Measurements from ENCODE around the gene MALL.
"Not testable (repeated sequence)": the region's sequence is repeated elsewhere in the genome, so short reads cannot be mapped to it uniquely, and the experiment has no call there.

The MALL gene

DNA sequence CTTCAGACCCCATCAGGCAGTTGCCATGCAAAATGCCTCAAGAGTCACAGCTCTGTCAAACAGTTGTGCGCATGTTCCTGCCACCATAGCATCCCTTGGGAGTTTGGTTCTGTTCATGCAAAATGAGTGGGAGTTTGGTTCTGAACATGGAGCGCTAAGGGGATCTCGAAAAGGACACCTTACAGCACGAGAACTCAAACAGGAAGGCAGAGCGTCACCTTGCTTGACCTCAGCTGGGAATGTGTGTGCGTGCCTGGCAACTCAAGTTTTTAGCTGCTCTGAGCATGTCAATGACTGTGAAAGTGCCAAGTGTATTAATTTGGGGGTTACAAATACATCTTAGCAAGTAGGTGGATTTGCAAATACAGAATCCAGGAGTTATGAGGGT lies 16.6 kb downstream of the MALL start:
- peaks cover 14% of the 10 kb centered on the region for H3K27me3 Mint-ChIP-seq
- no peaks in the 10 kb centered on the region for H3K36me3 Mint-ChIP-seq
- no peak for DNase-seq (ENCODE audit: low spot score in 2 of 2)
- ATAC-seq (ENCODE audit: low read depth): no peak
- no peaks in the 10 kb centered on the region for H3K4me1 Mint-ChIP-seq
- H3K27ac Mint-ChIP-seq: no peak overlapping the region
- peaks cover 5% of the 10 kb centered on the region for H3K9me3 Mint-ChIP-seq
- no peak overlapping the region for H3K4me3 Mint-ChIP-seq

DNA sequence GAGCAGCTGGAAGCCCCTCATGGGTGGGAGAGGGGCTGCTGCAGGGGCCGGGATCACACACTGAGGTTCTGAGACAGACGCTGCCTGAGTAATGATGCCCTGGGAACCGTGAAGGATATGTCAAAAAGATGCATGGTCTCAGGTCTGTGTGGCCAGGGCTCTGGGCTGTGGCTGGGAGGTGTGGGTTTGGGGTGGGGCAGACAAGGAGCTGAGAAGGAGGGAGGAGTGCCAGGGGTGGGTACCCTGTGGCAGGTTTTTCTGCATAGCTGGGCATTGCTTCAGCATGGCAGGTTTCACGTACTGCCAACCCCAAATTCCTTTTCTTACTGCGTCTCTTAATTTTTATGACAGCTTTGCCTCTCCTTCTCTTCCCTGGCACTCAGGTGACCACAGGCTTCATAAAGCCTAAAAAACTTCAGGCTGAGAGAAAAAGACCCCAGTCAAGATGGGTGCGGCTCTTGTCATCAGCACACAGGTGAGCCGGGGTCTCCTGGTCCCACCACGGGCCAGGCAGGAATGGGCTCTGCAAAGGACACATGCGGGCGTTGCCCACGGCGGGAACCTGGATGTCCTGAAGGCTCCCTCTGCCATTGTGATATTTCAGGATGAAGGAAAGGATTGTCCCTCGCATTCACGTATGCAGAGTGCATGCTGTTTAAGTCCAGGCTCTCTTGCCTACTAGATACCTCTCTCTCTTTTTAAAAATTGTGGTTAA lies 18.0 kb downstream of the MALL start:
- no peak for ATAC-seq (ENCODE audit: low read depth)

DNA sequence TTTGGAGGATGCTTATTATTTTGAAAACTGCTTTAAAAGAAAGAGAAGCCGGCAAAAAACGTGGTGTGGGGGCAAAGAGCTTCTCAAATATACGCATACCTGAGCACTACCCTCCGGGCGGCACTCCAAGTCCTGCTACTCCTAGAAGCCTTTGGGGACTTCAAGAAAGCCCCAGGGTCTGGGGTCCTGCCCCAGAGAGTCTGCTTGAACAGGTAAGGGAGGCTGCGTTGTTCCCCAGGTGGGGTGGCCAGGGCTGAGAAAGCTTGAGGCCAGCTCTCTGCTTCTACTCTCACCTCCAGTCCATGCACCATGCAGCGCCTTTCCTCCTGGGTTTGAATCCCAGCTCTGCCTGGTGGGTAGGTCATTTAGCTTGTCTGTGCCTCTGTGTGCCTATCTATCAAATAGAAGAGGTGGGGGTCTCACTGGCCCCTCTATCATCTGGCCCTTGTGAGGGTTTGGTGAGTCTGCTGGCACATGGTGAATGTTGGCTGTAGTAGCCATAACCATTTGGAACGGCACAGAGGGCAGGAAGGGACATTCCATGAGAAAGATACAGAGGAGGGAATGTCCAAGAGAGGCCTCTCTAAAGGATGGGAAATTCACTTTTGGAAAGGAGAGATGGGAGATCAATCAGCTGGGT lies 19.5 kb downstream of the MALL start:
- peaks cover 5% of the 10 kb centered on the region for H3K9me3 Mint-ChIP-seq
- H3K27ac Mint-ChIP-seq: no peak overlapping the region
- H3K27me3 Mint-ChIP-seq: peaks cover 1% of the 10 kb centered on the region
- no peaks in the 10 kb centered on the region for H3K4me1 Mint-ChIP-seq
- DNase-seq (ENCODE audit: low spot score in 2 of 2): no peak
- no peak for ATAC-seq (ENCODE audit: low read depth)
- H3K4me3 Mint-ChIP-seq: no peak overlapping the region
- no peaks in the 10 kb centered on the region for H3K36me3 Mint-ChIP-seq

More for the DNA sequence above, 18.0 kb downstream of the MALL start:
- Mint-ChIP-seq H3K4me3 (no peak overlapping the region), H3K27me3 (peaks cover 9% of the 10 kb centered on the region), H3K36me3 (no peaks in the 10 kb centered on the region), H3K9me3 (peaks cover 5% of the 10 kb centered on the region), H3K27ac (no peak overlapping the region), H3K4me1 (no peaks in the 10 kb centered on the region)
- no peak for DNase-seq (ENCODE audit: low spot score in 2 of 2)

DNA sequence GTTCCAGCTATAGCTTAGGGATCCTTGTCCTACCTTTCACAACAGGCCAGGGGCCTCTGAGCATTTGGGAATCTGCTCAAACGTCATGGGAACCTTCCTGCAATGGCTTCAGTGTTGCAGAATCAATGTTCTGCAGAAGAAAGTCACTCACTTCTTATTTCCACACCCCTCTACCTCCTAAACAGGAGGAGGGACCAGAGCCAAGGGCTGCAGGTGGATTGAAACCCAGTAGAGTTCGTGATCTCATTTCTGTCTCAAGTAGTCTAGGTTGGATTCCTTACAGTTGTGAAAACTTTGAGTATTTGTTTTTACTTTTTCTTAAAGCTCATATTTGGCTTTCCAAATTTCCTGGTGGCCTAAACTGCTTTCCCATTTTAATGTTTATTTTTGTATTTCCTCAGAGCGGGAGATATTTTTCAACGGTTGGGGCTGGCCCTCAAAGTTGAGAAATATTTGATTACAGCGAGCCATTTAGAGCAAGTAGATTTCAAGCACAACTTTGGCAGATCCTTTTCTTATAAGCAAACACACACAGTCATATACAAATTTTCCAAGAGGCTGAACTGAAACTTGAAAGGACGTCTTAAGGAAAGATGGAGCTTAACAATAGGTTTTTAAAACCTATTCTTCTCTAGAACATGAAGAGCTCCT lies 20.6 kb downstream of the MALL start:
- not testable (repeated sequence) for ATAC-seq (ENCODE audit: low read depth); H3K4me3 Mint-ChIP-seq; DNase-seq (ENCODE audit: low spot score in 2 of 2); H3K36me3 Mint-ChIP-seq; H3K9me3 Mint-ChIP-seq; H3K4me1 Mint-ChIP-seq; H3K27ac Mint-ChIP-seq; H3K27me3 Mint-ChIP-seq

- DNase-seq (ENCODE audit: low spot score in 2 of 2); H3K9me3 Mint-ChIP-seq; H3K27ac Mint-ChIP-seq; H3K4me3 Mint-ChIP-seq; H3K4me1 Mint-ChIP-seq; H3K27me3 Mint-ChIP-seq; ATAC-seq (ENCODE audit: low read depth); H3K36me3 Mint-ChIP-seq: not testable (repeated sequence)
Measured at GRCh38 chr2:110093924-110094323, 21.7 kb downstream of the MALL start.

GRCh38 chr2:110090164-110090563 lies 25.5 kb downstream of the MALL start:
- not testable (repeated sequence) for H3K9me3 Mint-ChIP-seq; H3K27ac Mint-ChIP-seq; ATAC-seq (ENCODE audit: low read depth); H3K27me3 Mint-ChIP-seq; DNase-seq (ENCODE audit: low spot score in 2 of 2); H3K4me3 Mint-ChIP-seq; H3K4me1 Mint-ChIP-seq; H3K36me3 Mint-ChIP-seq

- H3K4me1 Mint-ChIP-seq; DNase-seq (ENCODE audit: low spot score in 2 of 2); H3K9me3 Mint-ChIP-seq: not testable (repeated sequence)
Measured at GRCh38 chr2:110083757-110084156, 31.9 kb downstream of the MALL start.

GRCh38 chr2:110083162-110083561 lies 32.5 kb downstream of the MALL start:
- not testable (repeated sequence) for H3K27me3 Mint-ChIP-seq; DNase-seq (ENCODE audit: low spot score in 2 of 2); H3K27ac Mint-ChIP-seq; H3K4me3 Mint-ChIP-seq; H3K4me1 Mint-ChIP-seq; H3K9me3 Mint-ChIP-seq; ATAC-seq (ENCODE audit: low read depth); H3K36me3 Mint-ChIP-seq

More at GRCh38 chr2:110083757-110084156, 31.9 kb downstream of the MALL start:
- H3K36me3 Mint-ChIP-seq; ATAC-seq (ENCODE audit: low read depth); H3K27ac Mint-ChIP-seq; H3K4me3 Mint-ChIP-seq; H3K27me3 Mint-ChIP-seq: not testable (repeated sequence)

DNA sequence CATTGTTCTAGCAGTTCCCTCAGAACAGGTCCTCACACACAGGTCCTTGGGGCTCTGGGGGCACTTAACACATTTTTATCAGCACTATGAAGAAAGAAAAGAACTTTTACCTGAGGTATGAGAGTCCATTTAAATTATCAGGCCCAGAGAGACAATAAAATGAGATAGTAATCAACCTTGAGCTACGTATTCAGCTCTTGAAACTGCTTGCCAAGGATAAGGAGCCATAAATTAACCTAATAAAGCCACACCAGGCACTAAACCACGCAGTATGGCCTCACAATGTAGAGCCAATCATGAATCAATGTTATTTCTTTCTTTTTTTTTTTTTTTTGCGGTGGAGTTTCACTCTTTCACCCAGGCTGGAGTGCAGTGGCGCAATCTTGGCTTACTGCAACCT lies 37.5 kb downstream of the MALL start:
- ATAC-seq (ENCODE audit: low read depth); H3K9me3 Mint-ChIP-seq; H3K36me3 Mint-ChIP-seq; H3K4me3 Mint-ChIP-seq; DNase-seq (ENCODE audit: low spot score in 2 of 2); H3K27me3 Mint-ChIP-seq; H3K4me1 Mint-ChIP-seq; H3K27ac Mint-ChIP-seq: not testable (repeated sequence)

DNA sequence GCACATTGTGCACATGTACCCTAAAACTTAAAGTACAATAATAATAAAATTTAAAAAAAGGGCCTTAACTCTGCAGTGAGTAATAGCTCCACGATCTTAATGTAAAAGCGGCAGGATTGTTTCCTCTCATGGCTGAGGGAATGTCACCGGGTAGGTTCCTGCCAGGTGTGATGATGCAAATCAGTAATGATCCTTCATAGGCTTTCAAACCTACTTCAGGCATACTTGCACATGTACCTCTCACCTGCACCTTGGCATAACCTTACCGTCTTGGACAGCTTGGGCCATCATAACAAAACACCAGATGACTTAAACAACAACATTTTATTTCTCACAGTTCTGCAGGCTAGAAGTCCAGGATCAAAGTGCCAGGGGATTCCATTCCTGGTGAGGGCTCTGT lies 39.7 kb downstream of the MALL start:
- not testable (repeated sequence) for H3K36me3 Mint-ChIP-seq; H3K4me1 Mint-ChIP-seq; ATAC-seq (ENCODE audit: low read depth); H3K27ac Mint-ChIP-seq; H3K27me3 Mint-ChIP-seq; H3K4me3 Mint-ChIP-seq; DNase-seq (ENCODE audit: low spot score in 2 of 2); H3K9me3 Mint-ChIP-seq

DNA sequence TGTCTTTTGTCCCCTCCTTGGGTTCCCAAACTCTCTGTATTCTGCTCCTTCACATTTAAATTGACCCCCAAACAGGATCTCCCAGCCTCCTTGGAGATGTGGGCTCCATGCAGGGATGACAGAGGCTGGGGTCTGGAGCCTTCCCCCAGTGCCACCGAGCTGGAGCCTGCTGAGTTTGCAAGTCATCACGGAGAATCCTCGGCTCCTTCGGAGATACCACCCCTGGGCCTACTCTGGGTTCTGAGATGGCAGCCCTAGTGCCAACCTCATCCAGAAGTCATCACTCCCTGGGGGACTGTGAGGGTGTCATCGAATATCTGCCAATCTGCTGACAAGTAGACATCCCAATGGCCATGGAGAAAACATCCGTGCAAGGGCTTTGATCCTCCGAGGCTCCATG lies 45.8 kb downstream of the MALL start:
- H3K27ac Mint-ChIP-seq; H3K27me3 Mint-ChIP-seq; H3K9me3 Mint-ChIP-seq; ATAC-seq (ENCODE audit: low read depth); DNase-seq (ENCODE audit: low spot score in 2 of 2); H3K4me1 Mint-ChIP-seq; H3K4me3 Mint-ChIP-seq; H3K36me3 Mint-ChIP-seq: not testable (repeated sequence)

- H3K4me1 Mint-ChIP-seq; H3K36me3 Mint-ChIP-seq; H3K27ac Mint-ChIP-seq; H3K27me3 Mint-ChIP-seq; DNase-seq (ENCODE audit: low spot score in 2 of 2); ATAC-seq (ENCODE audit: low read depth); H3K4me3 Mint-ChIP-seq; H3K9me3 Mint-ChIP-seq: not testable (repeated sequence)
Measured at GRCh38 chr2:110068153-110068552, 47.5 kb downstream of the MALL start.

- H3K27me3 Mint-ChIP-seq; H3K9me3 Mint-ChIP-seq; H3K36me3 Mint-ChIP-seq; ATAC-seq (ENCODE audit: low read depth); H3K27ac Mint-ChIP-seq; H3K4me3 Mint-ChIP-seq; DNase-seq (ENCODE audit: low spot score in 2 of 2); H3K4me1 Mint-ChIP-seq: not testable (repeated sequence)
Measured at GRCh38 chr2:110062332-110062731, 53.3 kb downstream of the MALL start.

DNA sequence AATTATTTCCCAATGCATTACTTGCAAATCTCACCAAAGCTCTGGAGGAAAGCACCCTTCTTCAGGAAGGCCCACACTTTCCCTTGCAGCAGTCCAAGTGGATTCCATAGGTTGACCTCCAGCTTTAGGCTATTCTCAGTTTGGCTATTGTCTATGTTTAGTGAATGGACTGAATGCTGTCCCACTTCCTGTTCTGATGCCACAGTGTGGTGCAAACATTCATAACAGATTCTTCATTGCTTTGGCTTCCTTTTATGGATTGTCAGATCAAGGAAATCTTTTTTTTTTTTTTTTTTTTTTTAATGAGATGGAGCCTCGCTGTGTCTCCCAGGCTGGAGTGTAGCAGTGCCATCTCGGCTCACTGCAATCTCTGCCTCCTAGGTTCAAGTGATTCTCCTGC lies 55.1 kb downstream of the MALL start:
- not testable (repeated sequence) for H3K4me3 Mint-ChIP-seq; H3K9me3 Mint-ChIP-seq; ATAC-seq (ENCODE audit: low read depth); DNase-seq (ENCODE audit: low spot score in 2 of 2); H3K4me1 Mint-ChIP-seq; H3K27ac Mint-ChIP-seq; H3K36me3 Mint-ChIP-seq; H3K27me3 Mint-ChIP-seq

All from memory B cell (primary cell).